BE2C (cell line): ENCODE results near the gene CPXM1.

Experiments
- DNase-seq: peaks from one replicate; pipeline ENCODE4 v3.0.0-alpha.2; 2020
- H3K27me3 ChIP-seq: fragments of 250-450 bp; sonication (Bioruptor Pico); 2 replicates; pipeline ENCODE4 v1.5.1; 2020; ENCODE audit warnings: mild to moderate bottlenecking
- H3K36me3 ChIP-seq: fragments of 250-450 bp; sonication (Bioruptor Pico); 2 replicates; pipeline ENCODE4 v1.5.1; 2020; ENCODE audit warnings: mild to moderate bottlenecking
- H3K4me1 ChIP-seq: fragments of 250-450 bp; sonication (Bioruptor Pico); 2 replicates; pipeline ENCODE4 v1.5.1; 2020
- H3K4me3 ChIP-seq: 2 replicates; pipeline ENCODE4 v1.5.1; 2011; ENCODE audit warnings: low read depth, low read length
- H3K9me3 ChIP-seq: fragments of 250-450 bp; sonication (Bioruptor Pico); 2 replicates; pipeline ENCODE4 v1.5.1; 2020
- TF ChIP-seq, protein P1 (sequence below): IDR thresholded peaks from 2 replicates; pipeline ENCODE4 v1.5.1; 2012; ENCODE audit warnings: mild to moderate bottlenecking, low read depth, low read length

The CPXM1 gene

DNA sequence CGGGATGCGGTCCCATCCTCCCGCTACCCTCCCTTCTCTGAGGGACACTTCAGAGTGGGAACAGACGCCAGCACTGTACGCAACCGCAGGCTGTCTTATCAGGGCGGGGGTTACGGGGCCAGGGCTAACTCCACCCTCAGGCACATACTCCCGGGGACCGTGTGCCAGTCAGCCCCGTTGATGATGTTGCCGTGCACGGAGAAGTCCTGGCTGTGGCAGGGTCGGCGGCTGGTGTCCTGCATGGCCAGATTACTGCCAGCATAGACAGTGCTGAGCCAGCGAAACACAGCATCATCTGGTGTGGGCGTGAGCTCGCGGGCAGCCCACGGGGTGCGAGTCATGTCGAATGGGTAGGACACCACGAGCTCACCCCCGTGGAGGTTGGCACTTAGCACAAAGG lies 5.0 kb downstream of the CPXM1 start:
- Histone ChIP-seq H3K4me1 (no peaks in the 10 kb centered on the region), H3K4me3 (no peak overlapping the region), H3K27me3 (peaks cover 22% of the 10 kb centered on the region), H3K36me3 (no peaks in the 10 kb centered on the region), H3K9me3 (no peaks in the 10 kb centered on the region)
- no peak for DNase-seq
- TF ChIP-seq, protein P1, sequence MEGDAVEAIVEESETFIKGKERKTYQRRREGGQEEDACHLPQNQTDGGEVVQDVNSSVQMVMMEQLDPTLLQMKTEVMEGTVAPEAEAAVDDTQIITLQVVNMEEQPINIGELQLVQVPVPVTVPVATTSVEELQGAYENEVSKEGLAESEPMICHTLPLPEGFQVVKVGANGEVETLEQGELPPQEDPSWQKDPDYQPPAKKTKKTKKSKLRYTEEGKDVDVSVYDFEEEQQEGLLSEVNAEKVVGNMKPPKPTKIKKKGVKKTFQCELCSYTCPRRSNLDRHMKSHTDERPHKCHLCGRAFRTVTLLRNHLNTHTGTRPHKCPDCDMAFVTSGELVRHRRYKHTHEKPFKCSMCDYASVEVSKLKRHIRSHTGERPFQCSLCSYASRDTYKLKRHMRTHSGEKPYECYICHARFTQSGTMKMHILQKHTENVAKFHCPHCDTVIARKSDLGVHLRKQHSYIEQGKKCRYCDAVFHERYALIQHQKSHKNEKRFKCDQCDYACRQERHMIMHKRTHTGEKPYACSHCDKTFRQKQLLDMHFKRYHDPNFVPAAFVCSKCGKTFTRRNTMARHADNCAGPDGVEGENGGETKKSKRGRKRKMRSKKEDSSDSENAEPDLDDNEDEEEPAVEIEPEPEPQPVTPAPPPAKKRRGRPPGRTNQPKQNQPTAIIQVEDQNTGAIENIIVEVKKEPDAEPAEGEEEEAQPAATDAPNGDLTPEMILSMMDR: no peak

DNA sequence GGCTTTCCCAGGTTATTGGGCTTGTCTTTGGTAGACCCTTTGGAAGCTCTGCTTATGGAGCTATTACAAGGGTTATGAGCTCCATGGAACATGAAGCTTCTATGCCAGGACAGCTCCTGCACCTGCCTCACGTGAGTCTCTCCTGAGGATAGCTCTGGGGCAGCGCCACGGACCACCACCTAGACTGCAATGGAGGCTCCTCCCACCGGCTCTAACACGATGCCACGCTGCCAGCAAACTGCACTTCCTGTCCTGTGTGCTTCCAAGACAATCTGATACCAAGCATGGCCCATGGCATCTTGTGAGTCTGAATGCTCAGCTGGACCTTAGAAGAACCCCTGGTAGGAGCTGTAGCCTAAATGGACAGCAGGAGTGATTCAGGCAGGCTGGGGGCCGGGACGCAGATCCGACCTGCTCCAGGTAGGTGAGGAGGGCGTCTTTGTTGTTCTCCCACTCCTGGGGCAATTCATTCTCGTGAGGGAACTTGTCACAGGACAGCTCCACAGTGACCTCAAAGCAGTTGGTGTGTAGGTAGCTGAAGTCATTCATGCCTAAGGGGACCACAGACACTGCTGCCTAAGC lies 5.5 kb downstream of the CPXM1 start:
- Histone ChIP-seq H3K4me1 (no peaks in the 10 kb centered on the region), H3K4me3 (no peak overlapping the region), H3K27me3 (peaks cover 18% of the 10 kb centered on the region), H3K9me3 (no peaks in the 10 kb centered on the region), H3K36me3 (no peaks in the 10 kb centered on the region)
- TF ChIP-seq, protein P1: no peak
- DNase-seq: no peak

DNA sequence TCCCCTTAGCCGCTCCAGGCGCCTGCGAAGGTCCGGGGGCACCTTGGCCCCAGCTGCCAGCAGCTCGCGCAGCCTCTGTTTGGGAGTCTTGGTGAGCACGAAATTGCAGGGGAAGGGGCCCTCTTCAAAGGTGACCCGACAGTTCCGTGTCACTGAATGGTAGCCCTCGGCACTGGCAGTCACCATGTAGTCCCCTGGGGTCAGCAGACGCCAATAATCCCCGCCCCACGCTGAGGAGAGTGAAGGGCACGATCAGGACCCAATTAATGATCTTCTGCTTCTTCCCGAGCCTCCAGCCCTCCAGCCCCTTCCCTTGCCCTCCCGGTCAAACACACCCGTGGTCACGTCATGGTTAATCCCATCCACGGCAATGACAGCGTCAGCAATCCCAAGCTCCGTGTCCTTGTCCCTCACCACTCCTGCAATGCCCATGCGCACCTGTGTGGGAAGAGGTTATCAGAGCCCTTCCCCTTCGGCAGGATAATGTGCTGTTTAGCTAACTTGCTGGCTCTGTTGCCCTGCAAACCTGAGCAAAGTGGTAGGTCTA lies 6.2 kb downstream of the CPXM1 start:
- no peaks in the 10 kb centered on the region for H3K36me3 ChIP-seq
- H3K4me1 ChIP-seq: no peaks in the 10 kb centered on the region
- H3K27me3 ChIP-seq: peaks cover 11% of the 10 kb centered on the region; the same call in 1 of the 2 replicates
- TF ChIP-seq, protein P1: no peak
- no peaks in the 10 kb centered on the region for H3K9me3 ChIP-seq
- DNase-seq: no peak
- no peak overlapping the region for H3K4me3 ChIP-seq

DNA sequence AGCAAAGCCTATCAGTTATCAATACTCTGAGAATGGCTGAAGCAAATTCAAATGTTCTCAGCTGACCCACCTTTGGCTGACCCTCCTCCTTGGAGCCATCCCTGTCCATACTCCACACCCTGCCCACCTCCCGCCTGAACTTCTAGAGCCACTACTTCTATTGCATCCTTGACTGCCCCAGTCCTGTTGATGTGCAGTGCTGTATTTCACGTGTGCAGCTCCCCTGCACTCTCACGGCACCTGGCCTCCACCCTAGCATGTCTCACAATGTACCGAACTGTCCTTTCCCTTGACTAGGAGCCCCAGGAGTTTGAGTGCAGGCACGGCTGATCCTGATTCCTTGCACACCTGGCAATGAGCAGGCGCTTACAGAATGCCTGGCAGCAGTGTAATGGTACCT lies 7.0 kb downstream of the CPXM1 start:
- Histone ChIP-seq H3K9me3 (no peaks in the 10 kb centered on the region), H3K36me3 (no peaks in the 10 kb centered on the region), H3K4me3 (no peak overlapping the region), H3K27me3 (peaks cover 8% of the 10 kb centered on the region; the same call in 1 of the 2 replicates), H3K4me1 (no peaks in the 10 kb centered on the region)
- TF ChIP-seq, protein P1: no peak
- no peak for DNase-seq

DNA sequence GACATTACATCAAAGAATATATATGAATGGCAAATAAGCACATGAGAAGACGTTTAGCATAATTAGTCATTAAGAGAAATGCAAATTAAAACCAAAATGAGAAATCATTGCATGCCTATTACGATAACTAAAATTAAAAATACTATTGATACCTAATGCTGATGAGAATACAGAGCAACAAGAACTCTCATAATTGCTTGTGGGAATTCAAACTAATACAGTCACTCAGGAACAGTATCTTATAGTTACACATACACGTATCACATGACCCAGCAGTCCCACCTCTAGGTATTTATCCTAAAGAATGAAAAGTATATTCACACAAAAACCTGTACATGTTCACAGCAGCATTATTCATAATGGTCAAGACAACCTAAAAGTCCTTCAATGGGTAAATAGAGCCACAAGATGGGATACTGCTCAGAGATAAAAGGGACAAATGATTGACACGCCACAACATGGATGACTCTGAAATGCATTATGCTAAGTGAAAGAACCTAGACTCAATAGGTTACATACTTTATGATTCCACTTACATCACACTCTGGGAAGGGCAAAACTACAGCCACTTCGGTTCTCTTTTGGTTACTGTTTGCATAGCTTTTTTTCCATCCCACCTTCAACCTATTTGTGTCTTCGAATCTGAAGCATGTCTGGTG lies 16.4 kb downstream of the CPXM1 start:
- H3K4me3 ChIP-seq: no peak overlapping the region
- H3K4me1 ChIP-seq: no peaks in the 10 kb centered on the region
- H3K9me3 ChIP-seq: no peaks in the 10 kb centered on the region
- TF ChIP-seq, protein P1: no peak
- no peaks in the 10 kb centered on the region for H3K36me3 ChIP-seq
- H3K27me3 ChIP-seq: peaks cover 3% of the 10 kb centered on the region; the same call in 1 of the 2 replicates
- DNase-seq: no peak

DNA sequence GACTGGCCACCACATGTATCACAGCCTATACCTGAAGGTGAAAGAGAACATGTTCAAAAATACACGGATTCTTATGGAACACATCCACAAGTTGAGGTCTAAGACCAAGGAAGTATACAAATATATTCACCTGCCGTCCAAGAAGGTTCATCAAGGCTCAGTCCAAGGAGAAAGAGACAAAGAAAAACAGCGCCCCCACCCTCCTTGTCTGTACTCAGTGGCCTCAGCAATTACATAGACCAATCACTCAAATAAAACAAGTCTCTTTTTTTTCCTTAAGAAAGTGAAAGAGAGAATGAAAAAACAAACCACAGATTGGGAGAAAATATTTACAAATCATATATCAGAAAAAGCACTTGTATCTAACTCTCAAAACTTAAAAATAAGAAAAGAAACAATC lies 19.5 kb downstream of the CPXM1 start:
- Histone ChIP-seq H3K4me1 (no peaks in the 10 kb centered on the region), H3K9me3 (no peaks in the 10 kb centered on the region), H3K36me3 (no peaks in the 10 kb centered on the region), H3K4me3 (no peak overlapping the region), H3K27me3 (peaks cover 3% of the 10 kb centered on the region; the same call in 1 of the 2 replicates)
- TF ChIP-seq, protein P1: no peak
- no peak for DNase-seq
